Measurements from ENCODE around the gene BCL11B. TPM values are rescaled to one million over a fixed set of nuclear protein-coding genes. Genes with fewer than 3 reads are reported as not detected.

BCL11B gene
- total RNA-seq, 2 donors from 2014 or later, result 54.4 to 58.0 TPM

DNA sequence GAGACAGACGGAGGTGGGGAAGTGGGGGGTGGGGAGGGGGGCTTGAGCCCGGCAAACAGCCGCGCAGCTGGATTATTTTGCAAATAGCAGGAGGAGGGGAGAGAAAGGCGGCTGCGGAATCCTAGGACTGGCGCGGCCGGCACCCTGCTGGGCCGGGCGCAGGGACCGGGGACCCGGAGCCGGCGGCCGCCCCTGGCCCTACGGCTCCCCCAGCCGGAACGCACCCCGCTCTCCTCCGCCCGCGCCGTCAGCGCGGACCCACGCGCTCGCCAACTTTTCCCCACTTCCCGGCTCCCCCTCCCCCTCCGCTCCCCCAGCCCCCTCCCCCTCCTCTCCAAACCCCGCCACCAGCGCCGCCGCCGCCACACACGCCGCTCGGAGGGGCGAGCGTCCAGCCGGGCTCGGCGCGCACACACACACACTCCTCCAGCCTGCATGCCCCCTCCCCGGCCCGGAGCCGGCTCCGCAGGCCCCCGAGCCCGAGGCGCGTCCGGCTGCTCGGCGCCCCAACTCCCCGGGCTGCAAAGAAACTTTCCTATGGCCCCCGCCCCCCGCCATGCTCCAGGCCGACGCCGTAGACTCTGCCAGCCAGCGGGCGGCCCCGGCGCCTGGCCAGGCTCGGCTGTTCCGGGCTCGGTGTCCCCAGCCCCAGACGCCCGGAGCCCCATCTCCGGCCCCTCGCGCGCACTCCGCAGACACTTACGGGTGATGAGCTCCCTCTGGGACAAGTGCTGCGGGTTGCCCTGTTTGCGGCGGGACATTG is 1.4 kb downstream of the BCL11B start:
- ATAC-seq (replicated peaks in 1 of 2) (peak in 1 of 2 donors; percentile 2), DNase-seq (peak; percentile 54 to 59)
- H3K36me3 Mint-ChIP-seq (ENCODE audit: insufficient read depth in 2 of 2), result peaks cover 13 to 21% of the 10 kb centered on the region in 2 donors
- no peaks in the 10 kb centered on the region for H3K9me3 Mint-ChIP-seq
- no peaks in the 10 kb centered on the region for H3K27me3 Mint-ChIP-seq (ENCODE audit: low read depth)
- peak overlapping the region; percentile 94 to 98 for H3K4me3 Mint-ChIP-seq
- peak overlapping the region; percentile 96 for H3K27ac Mint-ChIP-seq
- H3K4me1 Mint-ChIP-seq (ENCODE audit: low read depth), result peaks cover 47% of the 10 kb centered on the region

DNA sequence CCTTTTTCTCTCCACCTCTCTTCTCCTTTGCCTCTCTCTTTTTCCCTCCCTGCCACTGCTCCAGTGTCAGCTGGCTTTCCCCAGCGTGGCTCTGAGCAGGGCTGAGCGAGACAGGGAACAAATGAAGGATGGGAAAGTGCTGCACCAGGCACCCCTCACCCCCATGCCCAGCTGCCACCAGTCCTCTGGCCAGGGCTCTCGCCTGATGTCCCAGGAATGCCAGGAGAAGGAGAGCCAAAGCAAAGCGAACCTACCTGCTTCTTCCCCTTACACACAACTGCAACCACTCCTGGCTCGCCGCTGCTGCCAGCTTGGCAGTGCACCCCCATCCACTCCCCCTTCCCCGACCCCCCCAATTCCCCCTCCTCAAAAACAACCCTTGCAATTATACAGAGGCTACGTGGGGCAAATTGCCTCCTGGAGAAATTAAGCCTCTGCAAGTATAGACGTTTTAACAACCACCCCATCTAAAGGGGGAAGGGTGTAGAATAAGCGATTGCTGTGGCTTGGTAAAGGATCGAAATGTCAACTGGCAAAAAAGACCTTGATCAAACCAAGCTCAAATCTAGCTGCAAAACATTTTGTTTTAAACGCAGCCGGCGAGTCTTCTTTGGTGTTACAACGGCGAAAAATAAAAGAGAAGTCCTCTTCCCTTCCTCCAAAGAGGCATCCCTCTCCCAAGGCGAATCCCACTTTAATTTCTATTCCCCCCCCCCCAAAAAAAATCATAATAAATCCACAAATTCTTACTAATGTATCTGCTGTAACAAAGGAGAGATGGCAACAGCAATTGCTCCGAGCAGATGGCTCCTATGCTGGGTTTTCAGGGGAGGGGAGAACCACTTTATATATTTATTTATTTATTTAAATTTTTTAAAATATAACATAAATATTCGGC is 2.9 kb downstream of the BCL11B start:
- no peaks in the 10 kb centered on the region for H3K9me3 Mint-ChIP-seq
- ATAC-seq (replicated peaks in 1 of 2), result no peak
- H3K27me3 Mint-ChIP-seq (ENCODE audit: low read depth), result no peaks in the 10 kb centered on the region
- H3K36me3 Mint-ChIP-seq (ENCODE audit: insufficient read depth in 2 of 2), result peaks cover 11 to 22% of the 10 kb centered on the region in 2 donors
- H3K27ac Mint-ChIP-seq, result peak overlapping the region; percentile 96
- H3K4me1 Mint-ChIP-seq (ENCODE audit: low read depth), result peaks cover 52% of the 10 kb centered on the region
- DNase-seq, result peak in 1 of 2 donors; percentile 28
- peak overlapping the region; percentile 94 to 96 for H3K4me3 Mint-ChIP-seq

DNA sequence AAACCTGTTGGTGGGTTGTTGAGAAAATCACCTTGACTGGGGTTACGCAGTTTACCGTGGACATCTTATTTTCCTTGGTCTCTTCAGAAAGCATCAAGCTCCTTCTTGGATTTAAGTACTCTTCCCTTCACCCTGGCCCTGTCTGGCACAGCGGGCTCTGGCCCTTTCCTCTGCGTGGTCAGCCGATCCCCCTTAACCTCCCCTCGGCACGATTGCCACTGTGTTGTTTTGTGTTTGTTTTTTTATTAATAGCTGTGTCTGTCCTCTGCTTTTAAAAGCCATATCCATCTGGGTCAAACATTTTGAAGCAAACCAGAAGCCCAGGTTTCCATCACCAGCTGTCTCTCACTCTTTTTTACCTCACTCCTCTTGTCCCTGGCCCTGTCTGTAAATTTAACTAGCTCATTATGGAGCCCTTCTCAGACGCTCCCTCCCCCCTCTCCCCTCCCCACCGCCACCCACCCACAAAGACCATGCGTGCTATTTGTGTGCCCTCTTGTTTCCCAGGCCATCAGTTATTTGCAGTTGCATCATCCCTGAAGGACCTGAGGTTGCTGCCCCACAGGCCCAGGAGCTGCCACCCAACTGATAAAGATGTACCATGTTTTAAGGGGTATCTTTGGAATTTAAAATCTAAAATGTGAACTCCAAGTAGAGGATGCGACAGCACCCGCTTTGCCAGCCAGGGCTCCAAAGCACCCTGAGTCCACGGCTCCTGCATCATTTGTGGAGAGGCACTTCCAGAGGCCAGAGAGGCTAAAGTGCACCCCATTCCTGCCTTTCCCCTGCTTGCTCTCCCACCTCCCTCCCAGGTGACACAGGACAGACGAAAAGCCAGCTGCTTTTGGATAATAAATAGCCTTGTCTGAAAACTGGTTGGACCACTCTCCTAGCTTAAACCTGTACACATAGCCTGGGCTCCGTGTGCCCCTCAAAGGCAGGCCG is 3.9 kb downstream of the BCL11B start:
- H3K27me3 Mint-ChIP-seq (ENCODE audit: low read depth), result no peaks in the 10 kb centered on the region
- H3K27ac Mint-ChIP-seq, result peak overlapping the region; percentile 96
- peak overlapping the region; percentile 94 to 96 for H3K4me3 Mint-ChIP-seq
- no peaks in the 10 kb centered on the region for H3K9me3 Mint-ChIP-seq
- ATAC-seq (replicated peaks in 1 of 2), result peak; percentile 3 to 12
- DNase-seq, result peak in 1 of 2 donors; percentile 60
- peaks cover 60% of the 10 kb centered on the region for H3K4me1 Mint-ChIP-seq (ENCODE audit: low read depth)
- H3K36me3 Mint-ChIP-seq (ENCODE audit: insufficient read depth in 2 of 2), result peaks cover 11 to 22% of the 10 kb centered on the region in 2 donors

DNA sequence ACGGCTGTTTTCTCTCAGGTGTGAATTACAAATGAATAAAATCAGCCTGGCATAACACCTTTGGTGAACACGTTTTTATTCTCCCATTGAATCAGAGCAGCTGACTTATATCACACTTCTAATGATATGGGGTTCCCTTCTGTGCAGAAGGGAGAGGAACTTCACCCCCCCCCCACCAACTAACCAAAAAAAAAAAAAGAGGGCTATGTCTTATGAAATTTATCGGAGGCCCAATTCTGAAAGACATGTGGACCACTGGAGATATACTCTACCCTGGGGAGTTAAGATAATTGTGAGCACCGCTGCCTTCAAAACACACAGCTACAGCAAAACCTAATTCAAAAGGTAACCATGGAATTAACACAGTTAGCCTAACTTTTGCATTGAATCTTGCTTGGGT is 4.6 kb downstream of the BCL11B start:
- Mint-ChIP-seq H3K27me3 (ENCODE audit: low read depth) (no peaks in the 10 kb centered on the region), H3K4me3 (peak overlapping the region; percentile 94 to 96), H3K9me3 (no peaks in the 10 kb centered on the region), H3K27ac (peak overlapping the region; percentile 96), H3K36me3 (ENCODE audit: insufficient read depth in 2 of 2) (peaks cover 14 to 22% of the 10 kb centered on the region in 2 donors), H3K4me1 (ENCODE audit: low read depth) (peaks cover 60% of the 10 kb centered on the region)
- ATAC-seq (replicated peaks in 1 of 2) (no peak), DNase-seq (no peak)

DNA sequence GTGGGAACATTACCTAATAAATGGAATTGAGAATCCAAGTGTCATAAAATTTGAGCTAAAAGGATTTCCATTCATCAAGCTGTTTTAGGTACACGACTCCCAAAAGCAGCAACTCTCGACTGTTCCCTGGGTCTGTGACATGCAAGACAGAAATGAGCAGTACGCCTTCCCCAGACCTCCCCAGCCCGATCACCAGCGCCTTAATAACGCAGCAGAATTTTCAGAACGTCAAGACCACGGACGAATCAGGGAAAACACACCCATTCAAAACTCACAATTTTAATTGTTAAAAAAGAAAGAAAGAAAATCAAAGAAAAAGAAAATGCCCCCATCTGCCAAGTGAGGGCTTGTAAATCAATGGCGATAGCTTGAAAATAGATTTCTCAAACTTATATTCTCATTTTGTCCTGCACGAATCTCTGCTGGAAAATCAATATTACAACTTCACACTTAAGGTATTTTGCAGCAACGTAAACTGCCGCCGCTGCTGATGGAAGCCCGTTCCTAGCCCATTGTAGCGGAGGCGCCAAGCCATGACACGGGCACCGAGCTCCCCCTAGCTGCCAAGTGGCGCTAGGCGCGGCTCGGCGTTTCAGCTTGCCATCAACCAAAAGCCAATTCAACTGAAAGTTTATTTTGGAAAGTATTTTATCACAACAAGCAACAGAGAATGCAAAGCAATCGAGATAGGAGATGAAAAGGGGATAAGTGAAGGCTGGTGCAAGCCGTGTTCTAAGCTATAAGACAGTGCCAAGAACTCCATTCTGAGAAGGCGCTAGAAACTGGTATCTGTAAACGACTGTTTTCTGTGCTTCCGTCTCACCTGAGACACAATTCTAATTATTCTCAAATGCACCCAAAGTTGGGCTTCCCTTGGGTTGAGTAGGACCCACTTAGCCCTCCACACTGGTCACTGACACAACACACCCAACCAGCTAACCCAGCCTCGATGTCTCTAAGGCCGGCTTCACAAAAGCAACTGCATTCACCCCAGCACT is 5.5 kb downstream of the BCL11B start:
- no peaks in the 10 kb centered on the region for H3K27me3 Mint-ChIP-seq (ENCODE audit: low read depth)
- peak; percentile 42 to 47 for ATAC-seq (replicated peaks in 1 of 2)
- no peaks in the 10 kb centered on the region for H3K9me3 Mint-ChIP-seq
- peaks cover 66% of the 10 kb centered on the region for H3K4me1 Mint-ChIP-seq (ENCODE audit: low read depth)
- peak overlapping the region; percentile 94 to 96 for H3K4me3 Mint-ChIP-seq
- peaks cover 16 to 21% of the 10 kb centered on the region in 2 donors for H3K36me3 Mint-ChIP-seq (ENCODE audit: insufficient read depth in 2 of 2)
- DNase-seq, result peak; percentile 88 to 90
- peak overlapping the region; percentile 96 for H3K27ac Mint-ChIP-seq

DNA sequence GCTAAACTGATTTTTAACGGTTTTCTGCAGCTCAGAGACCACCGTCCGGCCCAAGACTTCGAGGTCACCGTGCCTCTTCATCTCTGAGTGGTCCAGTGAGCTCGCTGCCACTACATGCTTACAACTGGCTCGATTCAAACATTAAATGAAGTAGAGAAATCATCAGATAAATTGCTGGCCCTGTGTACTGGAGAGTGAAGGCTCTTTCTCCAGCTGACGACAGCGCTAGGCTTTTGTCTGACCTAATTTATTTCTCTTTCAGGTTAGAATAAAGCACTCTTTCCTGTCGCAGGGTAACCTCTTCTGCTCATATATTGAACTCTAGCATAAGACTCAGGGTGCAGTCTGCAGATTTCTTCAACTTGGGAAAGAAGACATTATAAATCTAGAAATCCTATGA is 6.4 kb downstream of the BCL11B start:
- DNase-seq (no peak), ATAC-seq (replicated peaks in 1 of 2) (no peak)
- Mint-ChIP-seq H3K4me3 (peak overlapping the region; percentile 94 to 96), H3K27ac (peak overlapping the region; percentile 96), H3K9me3 (no peaks in the 10 kb centered on the region), H3K27me3 (ENCODE audit: low read depth) (no peaks in the 10 kb centered on the region), H3K36me3 (ENCODE audit: insufficient read depth in 2 of 2) (peaks cover 13 to 19% of the 10 kb centered on the region in 2 donors), H3K4me1 (ENCODE audit: low read depth) (peaks cover 75% of the 10 kb centered on the region)

DNA sequence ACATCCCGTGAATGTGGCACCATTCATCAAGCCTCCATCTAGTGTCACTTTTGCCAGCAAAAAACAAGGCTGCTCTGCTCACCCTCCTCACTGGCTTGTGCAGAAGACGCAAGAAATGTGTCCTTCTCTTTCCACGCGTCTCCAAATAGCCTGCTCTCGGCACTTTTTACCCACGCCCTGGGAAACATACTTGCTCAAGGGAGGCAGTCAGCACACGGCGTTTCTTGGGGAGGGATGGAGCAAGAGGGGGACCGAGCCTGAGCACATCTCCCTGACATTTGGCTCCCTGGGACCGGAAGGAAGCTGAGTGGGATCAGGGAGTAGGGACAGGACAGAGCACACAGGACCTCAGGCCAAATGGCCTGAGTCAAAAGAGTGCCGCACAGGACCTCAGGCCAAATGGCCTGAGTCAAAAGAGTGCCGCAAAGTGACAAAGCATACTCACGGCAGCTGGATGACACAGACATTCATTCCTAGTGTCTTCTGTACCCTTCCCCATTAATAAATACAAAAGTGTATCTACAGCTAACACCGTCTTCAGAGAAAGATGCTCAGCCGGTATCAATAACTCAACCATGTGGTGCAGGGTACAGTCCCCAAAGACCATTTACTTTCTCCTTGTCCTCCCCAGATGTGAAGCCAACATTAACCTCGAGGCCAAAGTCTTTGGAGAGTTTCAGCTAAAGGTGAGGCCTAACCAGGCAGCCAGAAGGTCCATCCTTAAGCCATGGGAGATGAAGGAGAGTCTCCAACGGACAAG is 7.1 kb downstream of the BCL11B start:
- DNase-seq, result peak in 1 of 2 donors; percentile 15
- H3K36me3 Mint-ChIP-seq (ENCODE audit: insufficient read depth in 2 of 2), result peaks cover 11 to 16% of the 10 kb centered on the region in 2 donors

DNA sequence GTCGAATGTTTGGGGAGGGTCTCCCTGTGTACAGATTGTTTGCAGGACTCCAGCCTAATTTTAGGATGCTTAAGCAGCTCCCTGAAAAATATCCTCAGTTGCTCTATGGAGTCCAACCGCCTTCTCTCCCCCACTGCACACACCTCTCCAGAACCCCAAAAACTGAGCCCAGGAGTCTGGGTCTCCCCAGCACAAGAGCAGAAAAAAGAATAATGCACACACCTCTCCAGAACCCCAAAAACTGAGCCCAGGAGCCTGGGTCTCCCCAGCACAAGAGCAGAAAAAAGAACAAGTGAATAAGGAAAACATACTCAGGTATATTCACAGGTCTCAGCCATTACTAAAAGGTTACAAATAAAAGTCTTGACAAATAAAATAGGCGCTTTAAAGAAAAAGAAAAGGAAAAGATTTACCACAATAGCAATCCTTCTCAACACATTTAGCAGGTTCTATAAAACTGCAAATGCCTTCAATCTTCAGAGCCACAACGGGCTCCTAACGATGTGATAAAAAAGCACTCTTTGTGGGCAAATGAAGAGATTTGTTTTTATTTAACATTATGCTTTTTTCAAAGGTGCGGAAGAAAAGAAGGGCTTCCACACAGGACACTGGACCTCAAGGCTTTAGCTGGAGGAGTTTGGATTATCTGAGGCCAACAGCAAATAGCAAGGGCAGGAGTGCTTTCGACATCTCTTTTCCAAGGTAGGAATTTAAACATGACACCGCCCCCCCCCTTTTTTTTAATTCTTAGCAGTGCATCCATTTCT is 8.2 kb downstream of the BCL11B start:
- Mint-ChIP-seq H3K4me3 (peak overlapping the region; percentile 94 to 96), H3K36me3 (ENCODE audit: insufficient read depth in 2 of 2) (peaks cover 10 to 11% of the 10 kb centered on the region in 2 donors), H3K4me1 (ENCODE audit: low read depth) (peaks cover 93% of the 10 kb centered on the region), H3K9me3 (no peaks in the 10 kb centered on the region), H3K27me3 (ENCODE audit: low read depth) (no peaks in the 10 kb centered on the region), H3K27ac (peak overlapping the region; percentile 96)
- ATAC-seq (replicated peaks in 1 of 2), result no peak
- DNase-seq, result no peak

More for the DNA sequence above, 7.1 kb downstream of the BCL11B start:
- Mint-ChIP-seq H3K27me3 (ENCODE audit: low read depth) (no peaks in the 10 kb centered on the region), H3K9me3 (no peaks in the 10 kb centered on the region), H3K27ac (peak overlapping the region; percentile 96), H3K4me3 (peak overlapping the region; percentile 94 to 96), H3K4me1 (ENCODE audit: low read depth) (peaks cover 82% of the 10 kb centered on the region)
- no peak for ATAC-seq (replicated peaks in 1 of 2)

DNA sequence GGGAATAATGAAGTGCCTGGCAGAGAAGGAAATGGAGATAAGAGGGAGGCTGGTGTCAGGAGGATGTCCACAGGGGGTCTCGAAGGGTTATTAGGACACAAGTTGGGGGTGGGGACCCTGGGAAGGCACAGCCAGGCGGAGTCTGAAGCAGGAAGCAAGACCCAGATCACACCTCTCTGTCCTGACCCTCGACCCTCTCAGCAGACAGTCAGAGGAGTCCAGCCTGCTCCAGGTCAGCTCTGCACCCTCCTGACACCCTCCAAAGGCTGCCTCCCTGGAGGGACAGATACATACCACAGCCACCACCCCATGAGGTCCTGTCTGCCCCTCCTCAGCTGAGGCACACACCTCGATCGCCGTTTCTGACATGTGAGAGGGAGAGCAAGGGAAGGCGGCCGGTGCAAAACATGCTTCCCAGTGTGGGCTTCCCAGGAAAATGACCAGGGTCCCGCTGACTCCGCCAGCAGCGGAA is 9.0 kb downstream of the BCL11B start:
- Mint-ChIP-seq H3K27me3 (ENCODE audit: low read depth) (no peaks in the 10 kb centered on the region), H3K36me3 (ENCODE audit: insufficient read depth in 2 of 2) (peaks cover 8 to 9% of the 10 kb centered on the region in 2 donors), H3K4me1 (ENCODE audit: low read depth) (peaks cover 98% of the 10 kb centered on the region), H3K9me3 (no peaks in the 10 kb centered on the region), H3K27ac (peak overlapping the region; percentile 96), H3K4me3 (peak overlapping the region; percentile 94 to 96)
- ATAC-seq (replicated peaks in 1 of 2), result no peak
- DNase-seq, result peak in 1 of 2 donors; percentile 14

DNA sequence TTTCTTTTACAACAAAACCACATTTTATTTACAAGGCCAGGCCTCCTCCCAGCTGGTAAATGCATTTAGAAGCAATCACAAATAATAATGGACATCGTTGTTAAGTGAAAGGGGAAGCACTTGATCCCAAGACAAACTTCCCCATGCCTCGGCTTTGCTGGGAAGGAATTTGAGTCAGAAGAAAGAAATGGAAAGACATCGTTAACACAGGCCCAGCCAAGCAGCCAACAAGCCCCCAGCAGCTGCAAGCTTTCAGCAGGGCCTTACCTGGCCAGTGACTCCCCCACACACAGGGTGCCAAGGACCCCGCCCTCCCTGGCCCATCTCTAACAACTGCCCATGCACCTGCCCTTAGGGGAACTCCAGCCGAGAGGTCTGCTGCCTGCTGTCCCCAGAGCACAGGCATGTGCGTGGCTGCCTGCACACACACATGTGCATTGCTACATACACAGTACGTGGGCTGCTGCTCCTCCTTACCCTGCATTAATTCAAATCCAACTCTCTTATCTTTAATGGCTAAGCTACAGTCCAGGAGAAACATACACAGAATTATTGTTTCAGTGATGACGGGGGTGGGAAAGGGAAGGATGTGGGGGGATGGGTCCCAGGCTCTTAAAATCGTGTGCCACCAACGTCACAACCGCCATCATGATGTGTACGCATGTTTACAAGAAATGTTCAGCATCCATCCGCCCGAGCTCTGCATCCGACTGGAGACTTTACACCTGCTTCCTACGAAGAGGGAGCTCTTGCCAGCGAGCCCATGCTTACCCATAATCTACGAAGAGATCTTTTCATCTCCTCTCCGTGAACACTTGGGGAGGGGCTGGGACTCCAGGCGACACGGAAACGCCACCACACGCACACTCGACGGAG is 9.8 kb downstream of the BCL11B start:
- H3K4me3 Mint-ChIP-seq, result peak overlapping the region; percentile 94 to 96
- peak; percentile 68 to 73 for DNase-seq
- no peaks in the 10 kb centered on the region for H3K27me3 Mint-ChIP-seq (ENCODE audit: low read depth)
- peak overlapping the region; percentile 100 for H3K27ac Mint-ChIP-seq
- ATAC-seq (replicated peaks in 1 of 2), result peak; percentile 45 to 51
- H3K36me3 Mint-ChIP-seq (ENCODE audit: insufficient read depth in 2 of 2), result peaks cover 8 to 11% of the 10 kb centered on the region in 2 donors
- H3K4me1 Mint-ChIP-seq (ENCODE audit: low read depth), result peaks cover 98% of the 10 kb centered on the region
- no peaks in the 10 kb centered on the region for H3K9me3 Mint-ChIP-seq

Measured in activated T-cell treated with anti-CD3 and anti-CD28 coated beads, Interleukin-2, amount 50 U/mL, for 72 hours (primary cell).